Measurements from ENCODE around the gene ROR2. TPM values are rescaled to one million over a fixed set of nuclear protein-coding genes. Genes with fewer than 3 reads are reported as not detected.

Gene ROR2
- total RNA-seq, 1 experiment from 2014 or later = 2.7 TPM

- no peaks in the 10 kb centered on the region for H4K20me1 ChIP-seq (ENCODE audit: control insufficient read depth, insufficient read depth, insufficient read length)
- H3K27me3 ChIP-seq (ENCODE audit: insufficient read depth, low read length) = peaks cover 8% of the 10 kb centered on the region; the same call in 1 of the 2 replicates
- H3K9me3 ChIP-seq (ENCODE audit: control insufficient read depth, low read depth, low read length) = no peaks in the 10 kb centered on the region
- no peak overlapping the region for H2AK5ac ChIP-seq (ENCODE audit: insufficient read length, low read length)
- no peak overlapping the region for H3K27ac Mint-ChIP-seq
- H3K27me3 Mint-ChIP-seq (ENCODE audit: low read depth) = peaks cover 42% of the 10 kb centered on the region
- H2BK12ac ChIP-seq (ENCODE audit: insufficient read length, low read depth, low read length) = no peak overlapping the region
- H2BK15ac ChIP-seq (ENCODE audit: low read depth, low read length) = no peak overlapping the region
- no peak overlapping the region for H3K4ac ChIP-seq (ENCODE audit: low read depth, low read length)
- H3K14ac ChIP-seq (ENCODE audit: insufficient read depth, low read length) = no peak overlapping the region
- TF ChIP-seq, protein P1, sequence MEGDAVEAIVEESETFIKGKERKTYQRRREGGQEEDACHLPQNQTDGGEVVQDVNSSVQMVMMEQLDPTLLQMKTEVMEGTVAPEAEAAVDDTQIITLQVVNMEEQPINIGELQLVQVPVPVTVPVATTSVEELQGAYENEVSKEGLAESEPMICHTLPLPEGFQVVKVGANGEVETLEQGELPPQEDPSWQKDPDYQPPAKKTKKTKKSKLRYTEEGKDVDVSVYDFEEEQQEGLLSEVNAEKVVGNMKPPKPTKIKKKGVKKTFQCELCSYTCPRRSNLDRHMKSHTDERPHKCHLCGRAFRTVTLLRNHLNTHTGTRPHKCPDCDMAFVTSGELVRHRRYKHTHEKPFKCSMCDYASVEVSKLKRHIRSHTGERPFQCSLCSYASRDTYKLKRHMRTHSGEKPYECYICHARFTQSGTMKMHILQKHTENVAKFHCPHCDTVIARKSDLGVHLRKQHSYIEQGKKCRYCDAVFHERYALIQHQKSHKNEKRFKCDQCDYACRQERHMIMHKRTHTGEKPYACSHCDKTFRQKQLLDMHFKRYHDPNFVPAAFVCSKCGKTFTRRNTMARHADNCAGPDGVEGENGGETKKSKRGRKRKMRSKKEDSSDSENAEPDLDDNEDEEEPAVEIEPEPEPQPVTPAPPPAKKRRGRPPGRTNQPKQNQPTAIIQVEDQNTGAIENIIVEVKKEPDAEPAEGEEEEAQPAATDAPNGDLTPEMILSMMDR (conservative IDR thresholded peaks at IDR 0.05) = peak; percentile 83
- no peaks in the 10 kb centered on the region; a peak in 2 of 5 replicates for H3K9me3 Mint-ChIP-seq
- peaks cover 14% of the 10 kb centered on the region in 2 experiments for H3K4me1 Mint-ChIP-seq
- no peak overlapping the region for H3K27ac ChIP-seq (ENCODE audit: insufficient read length, low read depth, low read length)
- no peak overlapping the region for H3T11ph ChIP-seq (ENCODE audit: low read length)
- H3K4me1 ChIP-seq (ENCODE audit: insufficient read depth, low read length) = no peaks in the 10 kb centered on the region; the same call in 1 of the 2 replicates
- H3K4me3 Mint-ChIP-seq = no peak overlapping the region
- H3K23ac ChIP-seq (ENCODE audit: insufficient read length, low read depth, low read length) = no peak overlapping the region
- WGBS (ENCODE audit: extremely low coverage, insufficient read length, low lambda C conversion rate) = no CpG with 5 or more reads among the region's 6 CpGs
- H3K56ac ChIP-seq (ENCODE audit: insufficient read length, low read depth, low read length) = no peak overlapping the region
- no peaks in the 10 kb centered on the region for H3K79me1 ChIP-seq (ENCODE audit: insufficient read depth, low read depth, low read length, poor library complexity, severe bottlenecking)
- no peak overlapping the region for H3K9ac ChIP-seq (ENCODE audit: extremely low read depth, insufficient read length, low read length)
- no peak overlapping the region for H4K8ac ChIP-seq (replicated peaks; ENCODE audit: insufficient read length, low read depth, low read length)
- no peak overlapping the region for H2BK120ac ChIP-seq (ENCODE audit: low read depth, low read length, poor library complexity, severe bottlenecking)
- no peak overlapping the region for H2BK5ac ChIP-seq (ENCODE audit: insufficient read length, low read length)
- no peak overlapping the region for H4K91ac ChIP-seq (ENCODE audit: insufficient read length, low read depth, low read length)
- H3K18ac ChIP-seq (ENCODE audit: insufficient read length, low read depth, low read length) = no peak overlapping the region
- no peak overlapping the region for H2BK20ac ChIP-seq (ENCODE audit: low read depth, low read length, poor library complexity, severe bottlenecking)
- no peaks in the 10 kb centered on the region; the same call in 1 of the 2 replicates for H3K79me2 ChIP-seq (ENCODE audit: insufficient read depth, low read length)
- H4K5ac ChIP-seq (ENCODE audit: insufficient read length, low read depth, low read length) = no peak overlapping the region
- H3K23me2 ChIP-seq (ENCODE audit: insufficient read length, low read depth, low read length, poor library complexity, severe bottlenecking) = peaks cover 5% of the 10 kb centered on the region
- H2AFZ ChIP-seq (ENCODE audit: low read length) = peak overlapping the region; percentile 97
- H3K4me2 ChIP-seq (ENCODE audit: insufficient read depth, insufficient read length, low read length) = no peak overlapping the region
- DNase-seq = peak; percentile 70
- H3K36me3 Mint-ChIP-seq (ENCODE audit: insufficient read depth in 1 of 3, low read depth in 3 of 3) = peaks cover 0 to under 1% (median 0%) of the 10 kb centered on the region in 3 experiments; a peak in 1 of 7 replicates
These were observed 4.9 kb upstream of the ROR2 start for GRCh38 chr9:91954841-91955471.
